ENCODE measurements around the gene IGFL4.

Gene IGFL4

DNA sequence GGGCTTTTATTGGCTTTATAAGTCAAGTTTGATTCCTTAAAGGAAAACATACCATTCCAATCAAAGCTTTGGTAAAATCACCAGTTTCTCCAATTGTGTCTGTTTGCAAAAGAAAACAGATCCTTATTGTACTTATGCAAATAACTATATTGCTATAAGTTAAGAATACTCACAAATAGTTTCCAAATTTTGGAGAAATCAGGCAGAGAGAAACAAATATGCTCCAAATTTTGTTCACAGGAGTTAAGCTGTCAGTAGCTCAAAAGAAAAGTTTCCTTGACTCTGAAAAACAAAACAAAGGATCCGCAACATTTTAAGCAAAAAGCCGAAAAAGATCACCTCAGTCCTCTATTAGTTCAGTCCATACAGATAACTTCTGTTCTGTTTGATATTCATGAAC, 19.2 kb upstream of the IGFL4 start:
- DNase-seq = no peak

GRCh38 chr19:46058778-46059177, 18.0 kb upstream of the IGFL4 start:
- DNase-seq = no peak

DNA sequence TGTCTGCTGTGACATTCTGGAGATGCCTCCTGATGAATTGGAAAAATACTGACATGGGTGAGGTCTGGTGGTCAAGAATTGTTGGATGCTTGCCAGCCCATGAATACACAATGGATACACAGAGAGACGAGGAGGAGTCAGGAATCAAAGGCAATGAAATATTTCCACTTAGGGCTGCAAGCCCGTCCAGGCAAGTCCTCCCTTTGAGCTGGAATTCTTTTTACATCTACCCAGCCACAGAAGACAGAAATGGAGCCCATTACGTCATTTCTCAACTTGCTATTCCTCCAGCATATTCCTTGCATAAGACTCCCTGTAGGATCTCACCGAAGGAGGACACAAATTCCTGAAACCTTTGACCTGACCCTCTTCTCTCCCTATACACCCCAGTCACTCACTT, 15.7 kb upstream of the IGFL4 start:
- DNase-seq = no peak

GRCh38 chr19:46052896-46053295, 12.1 kb upstream of the IGFL4 start:
- no peak for DNase-seq

DNA sequence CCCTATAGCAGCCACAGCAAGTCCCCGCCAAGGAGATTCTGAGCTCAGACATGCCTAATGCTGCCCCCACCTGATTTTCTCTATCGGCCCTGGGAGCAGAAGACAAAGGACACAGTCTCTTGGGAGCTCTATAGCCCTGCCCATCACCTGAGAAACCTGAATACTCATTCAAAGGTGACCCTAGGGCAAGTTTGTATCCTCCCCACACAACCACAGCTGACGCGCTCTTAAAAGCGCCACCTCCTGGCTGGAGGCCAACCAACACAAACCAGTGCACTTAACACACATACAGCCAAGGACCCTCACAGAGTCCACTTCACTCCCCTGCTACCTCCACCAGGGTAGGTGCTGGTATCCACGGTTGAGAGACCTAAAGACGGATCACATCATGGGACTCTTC, 8.8 kb upstream of the IGFL4 start:
- peak; percentile 14 for DNase-seq

GRCh38 chr19:46043519-46043918, 2.7 kb upstream of the IGFL4 start:
- DNase-seq = no peak

- DNase-seq = no peak
Measured at GRCh38 chr19:46042252-46042883, 1.6 kb upstream of the IGFL4 start.

- DNase-seq = no peak
Measured at GRCh38 chr19:46040125-46040524, 677 bp downstream of the IGFL4 start.

GRCh38 chr19:46036744-46037128, 4.1 kb downstream of the IGFL4 start:
- DNase-seq = no peak

GRCh38 chr19:46035986-46036743, 4.6 kb downstream of the IGFL4 start:
- DNase-seq = no peak

DNA sequence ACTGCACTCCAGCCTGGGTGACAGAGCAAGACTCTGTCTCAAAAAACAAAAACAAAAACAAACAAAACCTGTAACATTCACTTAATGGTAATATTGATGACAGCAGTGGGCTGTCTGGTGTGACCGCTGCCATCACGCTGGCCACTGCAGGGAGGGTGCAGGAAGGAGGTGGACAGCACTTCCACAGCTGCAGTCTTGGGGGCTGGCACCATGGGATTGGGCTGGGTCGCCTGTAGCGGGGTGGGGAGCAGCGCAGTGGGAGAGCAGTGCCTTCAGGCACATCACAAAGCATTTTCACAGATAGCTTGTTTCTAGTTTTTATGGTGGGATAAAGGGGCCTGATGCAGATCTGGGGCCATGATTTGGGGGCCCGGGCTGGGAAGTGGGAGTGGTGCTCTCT, 5.3 kb downstream of the IGFL4 start:
- no peak for DNase-seq

- no peak for DNase-seq
Measured at GRCh38 chr19:46033401-46033800, 7.4 kb downstream of the IGFL4 start.

DNA sequence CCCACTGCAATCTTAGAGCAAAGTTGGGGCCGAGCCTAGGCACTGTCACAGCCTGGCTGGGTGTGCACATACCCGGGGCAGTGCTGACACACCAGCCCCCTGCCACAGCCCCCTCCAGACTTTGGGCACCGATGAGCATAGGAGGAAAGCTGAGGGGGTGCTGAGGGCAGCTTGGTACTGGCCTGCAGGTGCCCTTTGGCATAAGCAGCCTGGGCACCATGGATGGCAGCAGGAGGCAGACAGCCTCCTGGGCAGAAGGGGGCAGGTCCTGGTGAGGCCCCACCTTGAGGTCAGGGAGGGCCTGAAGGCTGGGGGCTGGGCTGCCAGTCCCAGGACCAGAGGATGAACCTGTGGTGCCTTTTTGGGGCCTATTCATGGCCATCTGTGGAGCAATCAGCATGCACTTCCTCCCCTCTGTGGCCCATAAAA, 8.2 kb downstream of the IGFL4 start:
- DNase-seq = no peak

GRCh38 chr19:46031781-46032596, 8.8 kb downstream of the IGFL4 start:
- DNase-seq = no peak

DNA sequence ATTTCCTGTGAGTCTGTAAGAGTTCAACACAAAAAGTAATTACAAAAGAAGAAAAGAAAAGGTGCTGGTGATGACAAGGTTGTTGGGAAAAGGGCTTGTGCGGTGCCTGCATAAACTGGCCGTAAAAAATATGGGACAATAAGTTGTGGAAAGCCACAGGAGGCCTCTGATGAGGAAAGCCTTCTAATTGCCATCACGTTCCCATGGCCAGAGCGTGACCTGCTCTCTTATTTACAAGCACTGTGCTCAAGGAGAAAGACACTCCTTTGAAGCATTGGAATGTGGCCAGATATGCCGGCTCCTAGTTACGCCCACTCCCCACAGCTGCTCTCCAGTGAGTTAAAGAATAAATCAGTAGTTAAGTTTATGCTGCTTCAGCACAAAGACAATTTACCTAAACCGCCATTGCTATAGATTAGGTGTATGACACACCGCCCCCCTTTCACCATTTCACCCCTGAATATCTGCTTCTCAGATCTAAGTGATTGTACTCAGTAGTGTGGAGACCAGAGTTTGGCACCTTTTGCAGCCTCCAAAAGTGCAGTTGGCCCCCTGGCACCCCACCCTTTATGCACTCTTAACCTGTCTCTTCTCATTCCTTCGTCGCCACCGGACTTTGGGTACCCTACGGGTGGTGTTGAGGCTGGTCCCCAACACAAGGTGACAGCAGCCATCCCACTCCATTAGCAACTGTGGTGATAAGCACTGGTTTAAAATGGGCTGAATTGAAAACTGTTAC, 9.8 kb downstream of the IGFL4 start:
- DNase-seq = no peak

DNA sequence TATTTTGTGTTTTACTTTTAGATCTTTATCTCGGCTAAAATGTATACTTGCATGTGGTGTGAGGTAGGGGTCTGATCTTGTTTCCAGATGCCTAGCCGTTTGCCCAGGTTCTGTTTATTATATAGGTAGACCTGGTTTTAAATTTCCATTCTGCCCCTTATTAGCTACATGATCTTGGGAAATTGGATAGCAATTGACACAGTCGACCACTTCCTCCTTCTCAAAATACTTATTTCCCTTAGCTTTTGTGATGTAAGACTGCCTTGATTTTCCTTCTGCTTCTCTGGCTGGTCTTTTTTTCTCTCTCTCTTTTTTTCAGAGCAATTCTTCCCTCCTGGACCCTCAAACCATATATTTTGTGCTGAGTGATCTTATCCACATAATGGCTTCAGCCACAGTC, 15.0 kb downstream of the IGFL4 start:
- no peak for DNase-seq

DNA sequence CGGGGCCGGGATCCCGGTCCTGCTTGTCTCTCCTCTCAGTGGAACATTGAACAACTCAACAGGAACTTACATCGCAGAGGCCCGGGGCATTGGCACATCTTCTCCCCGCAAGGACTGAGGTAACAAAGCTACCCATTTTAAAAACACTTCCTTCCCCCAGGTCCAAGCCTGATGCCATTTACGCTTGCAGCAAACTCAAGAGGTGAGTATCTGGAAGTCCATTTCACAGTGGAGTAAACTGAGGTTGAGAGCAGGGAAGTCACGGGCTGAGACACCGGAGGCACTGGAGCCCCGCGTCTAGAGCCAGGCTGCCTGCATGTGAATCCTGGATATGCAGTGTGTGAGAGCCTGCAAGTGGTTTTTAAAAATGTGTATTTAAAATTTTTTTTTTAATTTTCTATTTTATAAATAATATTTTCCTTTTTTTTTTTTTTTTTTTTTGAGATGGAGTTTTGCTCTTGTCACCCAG, 17.5 kb downstream of the IGFL4 start:
- DNase-seq = no peak

DNA sequence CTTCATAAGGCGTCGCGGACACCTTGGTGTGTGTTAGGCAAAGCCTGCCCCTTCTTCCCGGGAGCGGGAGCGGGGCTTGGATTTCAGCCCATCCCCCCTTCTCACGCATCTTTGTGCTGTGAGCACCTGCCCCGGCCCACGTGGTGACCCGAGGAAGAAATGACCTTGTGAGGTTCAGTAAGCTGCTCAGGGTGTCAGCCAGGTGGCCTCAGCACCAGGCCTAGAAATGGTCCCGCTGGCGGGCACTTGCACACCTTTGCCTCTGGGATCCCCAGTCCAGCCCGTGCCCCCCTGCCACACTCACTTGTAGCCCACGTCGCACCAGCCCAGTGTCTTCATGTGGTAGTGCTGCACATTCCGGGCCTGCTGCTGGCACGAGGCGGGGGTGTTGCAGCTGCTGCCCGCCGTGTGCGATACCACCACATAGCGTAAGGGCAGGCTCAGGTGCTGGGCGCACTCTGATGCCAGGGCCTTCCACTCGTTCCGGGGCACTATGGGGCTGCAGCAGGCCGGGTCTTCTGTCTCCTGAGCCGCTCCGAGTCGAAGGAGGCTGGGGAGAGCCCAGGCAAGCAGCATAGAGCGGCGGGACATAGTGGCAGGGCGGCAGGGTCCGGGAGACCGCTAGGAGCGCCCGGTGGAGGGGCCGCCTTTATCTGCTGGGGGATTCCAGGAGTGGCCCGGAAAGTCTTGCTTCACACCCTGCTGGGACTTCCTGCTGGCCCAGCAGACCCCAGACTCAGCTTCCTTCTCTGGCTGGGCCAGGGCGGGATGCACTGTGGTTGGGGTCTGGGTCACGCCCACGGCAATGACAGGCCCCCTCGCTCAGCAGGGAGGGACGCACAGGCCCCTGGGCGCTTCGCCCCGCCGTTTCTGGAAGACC, 18.1 kb downstream of the IGFL4 start, which contains the start of gene PGLYRP1:
PGLYRP1 (minus strand) TSS at position 623 of the 880 bp plus-strand sequence; CDS start at position 591, 32 bp downstream.
- DNase-seq = peak; percentile 48

DNA sequence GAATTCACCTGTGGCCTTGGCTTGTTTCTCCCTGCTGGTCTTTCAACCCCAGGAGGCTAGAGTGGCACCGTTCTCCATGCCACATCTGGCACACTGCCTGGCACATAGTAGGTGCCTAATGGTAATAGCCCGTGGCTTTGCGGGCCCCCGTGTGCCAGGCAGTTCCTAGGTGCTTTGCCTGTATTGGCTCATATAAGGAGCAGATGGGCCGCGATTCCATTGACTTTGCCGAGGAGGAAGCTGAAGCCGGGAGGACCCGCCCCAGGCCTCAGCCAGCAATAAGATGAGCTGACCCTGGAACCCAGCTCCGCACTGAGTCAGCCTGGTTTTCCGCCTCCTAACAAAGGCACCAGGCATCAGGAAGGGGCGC, 18.8 kb downstream of the IGFL4 start:
- peak; percentile 48 for DNase-seq

DNA sequence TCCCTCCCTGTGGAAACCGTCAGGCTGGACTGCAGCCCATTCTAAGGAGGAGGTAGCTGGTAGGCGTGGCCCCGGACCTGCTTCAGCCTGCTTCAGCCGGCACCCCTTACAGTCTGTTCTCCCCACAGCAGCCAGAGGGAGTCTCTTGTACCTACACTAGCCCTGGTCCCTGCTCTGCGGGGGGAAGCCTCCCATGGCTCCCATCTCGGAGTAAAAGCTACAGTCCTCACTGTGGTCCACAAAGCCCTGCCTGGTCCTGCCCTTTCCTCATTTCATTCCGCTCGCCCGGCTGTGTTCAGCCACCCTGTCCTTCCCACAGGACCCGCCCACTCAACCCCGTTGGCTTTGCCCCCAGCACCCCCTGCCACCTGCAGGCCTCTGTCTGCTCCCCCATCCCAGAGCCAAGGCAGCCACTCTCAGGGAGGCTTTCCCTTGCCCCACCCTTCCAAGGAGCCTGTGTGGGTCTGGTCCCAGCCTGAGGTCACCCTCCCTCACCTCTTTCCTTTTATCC, 19.2 kb downstream of the IGFL4 start:
- peak; percentile 40 for DNase-seq

- no peak for DNase-seq
Measured at GRCh38 chr19:46020819-46021125, 20.0 kb downstream of the IGFL4 start.

DNA sequence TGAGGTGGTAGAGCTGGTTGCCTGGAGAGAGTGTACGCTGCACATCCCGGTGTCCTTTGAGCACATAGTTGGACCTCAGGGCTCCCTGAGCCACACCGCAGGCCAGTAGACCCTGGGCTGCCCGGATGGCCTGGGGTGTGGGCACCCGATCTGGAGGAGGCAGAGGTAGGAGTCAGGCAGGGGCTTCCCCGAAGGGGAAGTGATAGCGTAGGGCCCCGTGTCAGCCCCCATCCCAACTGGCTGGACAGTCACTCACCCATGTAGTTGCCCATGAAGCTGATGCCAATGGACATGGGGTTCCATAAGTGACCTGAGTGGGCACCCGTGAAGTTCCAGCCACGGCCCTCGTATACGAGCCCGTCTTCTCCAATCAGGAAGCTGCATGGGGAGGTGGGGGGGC, 21.5 kb downstream of the IGFL4 start:
- no peak for DNase-seq

All from NCI-H82 (cell line).